Measurements from ENCODE around the gene INVS.

- TF ChIP-seq CTCF (IDR thresholded peaks at IDR 0.05) (peak in 2 of 3 experiments; percentile 26 to 56), POLR2A (IDR thresholded peaks at IDR 0.05) (no peak)
Observed at GRCh38 chr9:100324594-100325200, 225.7 kb downstream of the INVS start.

All from testis (tissue), 2 donors.